MM.1S (cell line): ENCODE data around the gene DNA2.

Experiments
- CTCF ChIP-seq: fragments of 300-600 bp; sonication (generic); IDR thresholded peaks from 2 replicates; pipeline ENCODE4 v1.5.1; 2016; ENCODE audit warnings: antibody characterized with exemption, low read length, mixed read lengths
- EZH2 ChIP-seq: fragments of 300-600 bp; sonication (generic); optimal IDR thresholded peaks from 2 replicates; pipeline ENCODE3; 2017; ENCODE audit warnings: low read depth, mild to moderate bottlenecking, antibody characterized with exemption, low read length, mixed read lengths
- EZH2phosphoT487 ChIP-seq: fragments of 300-600 bp; sonication (generic); IDR thresholded peaks from 2 replicates; pipeline ENCODE4 v1.6.1; 2018; ENCODE audit warnings: antibody characterized with exemption, low read length

- no peak for TF ChIP-seq EZH2
- no peak for TF ChIP-seq CTCF
- no peak for TF ChIP-seq EZH2phosphoT487
Observed at GRCh38 chr10:68365611-68366010, 106.2 kb downstream of the DNA2 start.
